Cardiac septum (tissue), 1 donor: ENCODE measurements around the gene CCDC85A. TPM values are rescaled to one million over a fixed set of nuclear protein-coding genes. Genes with fewer than 3 reads are reported as not detected.

Experiments used
- DNase-seq: peaks from one replicate; pipeline ENCODE4 v3.0.0-alpha.2; 2020; ENCODE audit warnings: low spot score
- intact Hi-C: fragments of 100-400 bp; cut with DNase I; formaldehyde crosslinking; loops from one replicate; pipeline ENCODE4 v1.14.0; 2022
- total RNA-seq: library from RNA; stranded (reverse); fragmentation: NEBNext Ultra II Directional; extraction: Animal tissue kit (Norgen Biotek cat#: 25700); gene quantifications from one replicate; pipeline ENCODE4 v1.2.1, GENCODE V29; 2021
- donor health status: DM: no; HTN: no; CAD: no.

CCDC85A gene
- total RNA-seq, 1 donor from 2014 or later, result 2.7 TPM

- intact Hi-C loops, result no loop called here
- DNase-seq, result no peak
Measured at GRCh38 chr2:56416500-56417176, 232.8 kb downstream of the CCDC85A start.
